Body of pancreas (tissue), 4 donors: ENCODE measurements around the gene LDLRAD4. TPM values are rescaled to one million over a fixed set of nuclear protein-coding genes. Genes with fewer than 3 reads are reported as not detected.

ENCODE experiments used
- ATAC-seq: fragments of 150-250 bp; one replicate; pipeline ENCODE4 v1.9.1; 2016
- DNase-seq, 4 donors: peaks; one replicate each; pipeline ENCODE4 v3.0.0-alpha.2; 2019
- H3K27ac ChIP-seq, 4 donors: fragments of 200-600 bp; sonication (generic); 1 replicate in 3 of 4; 2 replicates in 1 of 4; pipeline versions ENCODE4 v1.5.1 to v1.6.1; 2016 to 2019; ENCODE audit warnings: mild to moderate bottlenecking in 1 of 4, mixed read lengths in 1 of 4, moderate library complexity in 1 of 4
- H3K27me3 ChIP-seq, 2 donors: fragments of 200-600 bp; sonication (generic); one replicate each; pipeline ENCODE4 v1.6.0; 2016; ENCODE audit warnings: mild to moderate bottlenecking in 1 of 2
- H3K36me3 ChIP-seq, 2 donors: fragments of 200-600 bp; sonication (generic); replicated peaks in 1 of 2; 2 replicates each; pipeline ENCODE4 v1.5.1; 2016; ENCODE audit warnings: low read depth in 2 of 2; ENCODE audit not compliant: insufficient read depth in 1 of 2
- H3K4me1 ChIP-seq: fragments of 200-600 bp; sonication (generic); one replicate; pipeline ENCODE4 v1.6.0; 2016
- H3K4me3 ChIP-seq, 2 donors: fragments of 200-600 bp; sonication (generic); 1 replicate in 1 of 2; 2 replicates in 1 of 2; pipeline ENCODE4 v1.5.1; 2016 to 2019
- H3K9me3 ChIP-seq, 3 donors: fragments of 200-600 bp; sonication (generic); 1 replicate in 2 of 3; 2 replicates in 1 of 3; pipeline ENCODE4 v1.5.1; 2016
- POLR2A ChIP-seq, 3 donors: fragments of 450-650 bp; IDR thresholded peaks; one replicate each; pipeline ENCODE4 v1.6.1; 2016; ENCODE audit warnings: antibody characterized with exemption in 3 of 3, mild to moderate bottlenecking in 2 of 3
- WGBS, 2 donors: methylation state at CpG; one replicate each; pipeline ENCODE4 v1.1.5; 2017; 5-methylcytosine and 5-hydroxymethylcytosine counted together
- intact Hi-C: fragments of 100-400 bp; cut with DNase I; formaldehyde crosslinking; loops from one replicate; pipeline ENCODE4 v1.15.1; 2023
- total RNA-seq, 2 donors: library from RNA; depleted of rRNA; stranded (reverse); fragments of >200 nt; gene quantifications; one replicate each; pipeline ENCODE4 v1.1.0, GENCODE V29; 2016
- TF ChIP-seq, protein P1 (sequence below), 7 experiments: fragments of 450-650 bp in 4 of 7; fragments of 200-600 bp in 3 of 7; sonication (generic) in 3 of 7; IDR thresholded peaks; one replicate each; pipeline ENCODE4 v1.5.1; 2016 to 2019; ENCODE audit warnings: antibody characterized with exemption in 7 of 7

LDLRAD4 gene
- total RNA-seq, 2 donors from 2014 or later = 8.6 to 35.9 TPM

DNA sequence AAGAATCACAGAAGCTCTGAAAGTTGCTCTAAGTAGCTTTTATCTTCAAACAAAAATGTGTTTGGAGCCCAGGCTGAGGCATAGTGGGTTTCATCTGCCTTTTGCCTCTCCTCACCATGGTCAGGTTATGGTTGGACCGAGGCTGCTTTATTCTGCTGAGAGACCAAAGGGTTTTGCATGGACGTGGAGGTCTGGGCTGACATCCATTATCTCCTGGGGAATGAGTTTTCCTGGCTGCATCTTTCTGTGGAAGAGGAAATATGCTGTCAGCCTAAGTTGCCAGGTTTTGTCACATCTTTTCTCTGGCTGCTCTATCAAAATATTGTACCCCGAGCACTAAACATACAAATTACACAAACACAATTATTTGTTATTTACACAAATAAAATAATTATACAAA, 223.2 kb downstream of the LDLRAD4 start:
- Histone ChIP-seq H3K27ac (no peak overlapping the region), H3K4me1 (peaks cover 10% of the 10 kb centered on the region), H3K4me3 (no peak overlapping the region), H3K9me3 (no peaks in the 10 kb centered on the region), H3K36me3 (no peaks in the 10 kb centered on the region), H3K27me3 (no peaks in the 10 kb centered on the region)
- 83 to 95% methylated on average over 3 of the region's 3 CpGs for WGBS, 2 donors
- intact Hi-C loops = no loop called here
- no peak for ATAC-seq
- TF ChIP-seq POLR2A (IDR thresholded peaks at IDR 0.05) = no peak
- TF ChIP-seq, protein P1, sequence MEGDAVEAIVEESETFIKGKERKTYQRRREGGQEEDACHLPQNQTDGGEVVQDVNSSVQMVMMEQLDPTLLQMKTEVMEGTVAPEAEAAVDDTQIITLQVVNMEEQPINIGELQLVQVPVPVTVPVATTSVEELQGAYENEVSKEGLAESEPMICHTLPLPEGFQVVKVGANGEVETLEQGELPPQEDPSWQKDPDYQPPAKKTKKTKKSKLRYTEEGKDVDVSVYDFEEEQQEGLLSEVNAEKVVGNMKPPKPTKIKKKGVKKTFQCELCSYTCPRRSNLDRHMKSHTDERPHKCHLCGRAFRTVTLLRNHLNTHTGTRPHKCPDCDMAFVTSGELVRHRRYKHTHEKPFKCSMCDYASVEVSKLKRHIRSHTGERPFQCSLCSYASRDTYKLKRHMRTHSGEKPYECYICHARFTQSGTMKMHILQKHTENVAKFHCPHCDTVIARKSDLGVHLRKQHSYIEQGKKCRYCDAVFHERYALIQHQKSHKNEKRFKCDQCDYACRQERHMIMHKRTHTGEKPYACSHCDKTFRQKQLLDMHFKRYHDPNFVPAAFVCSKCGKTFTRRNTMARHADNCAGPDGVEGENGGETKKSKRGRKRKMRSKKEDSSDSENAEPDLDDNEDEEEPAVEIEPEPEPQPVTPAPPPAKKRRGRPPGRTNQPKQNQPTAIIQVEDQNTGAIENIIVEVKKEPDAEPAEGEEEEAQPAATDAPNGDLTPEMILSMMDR (IDR thresholded peaks at IDR 0.05) = no peak
- no peak for DNase-seq

DNA sequence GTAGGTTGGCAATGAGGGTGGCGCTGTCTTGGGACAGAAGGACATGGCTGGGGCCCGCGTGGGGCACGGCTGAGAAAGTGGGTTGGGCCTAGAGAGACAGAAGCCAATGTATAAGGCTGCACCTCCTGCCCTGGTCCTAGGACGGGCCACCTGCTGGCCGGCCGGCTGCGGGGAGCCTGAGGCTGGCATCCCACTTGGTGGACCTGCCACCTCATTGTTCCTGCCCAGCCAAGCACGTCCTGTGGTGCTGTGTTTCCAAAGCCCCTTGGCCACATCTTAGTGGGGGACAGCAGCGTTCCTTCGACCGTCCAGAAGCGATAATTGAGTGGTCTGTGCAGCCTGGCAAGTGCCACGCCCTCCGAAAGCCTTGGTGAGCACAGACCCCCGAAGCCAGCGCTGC, 223.9 kb downstream of the LDLRAD4 start:
- no peaks in the 10 kb centered on the region for H3K36me3 ChIP-seq
- H3K27me3 ChIP-seq = no peaks in the 10 kb centered on the region
- intact Hi-C loops = no loop called here
- DNase-seq (no peak), ATAC-seq (no peak)
- H3K27ac ChIP-seq = no peak overlapping the region
- no peaks in the 10 kb centered on the region for H3K9me3 ChIP-seq
- H3K4me3 ChIP-seq = no peak overlapping the region
- no peak for TF ChIP-seq POLR2A (IDR thresholded peaks at IDR 0.05)
- TF ChIP-seq, protein P1 (IDR thresholded peaks at IDR 0.05) = no peak
- peaks cover 10% of the 10 kb centered on the region for H3K4me1 ChIP-seq
- 89 to 94% methylated on average over 7 to 14 of the region's 17 CpGs for whole genome bisulfite sequencing, 2 donors

DNA sequence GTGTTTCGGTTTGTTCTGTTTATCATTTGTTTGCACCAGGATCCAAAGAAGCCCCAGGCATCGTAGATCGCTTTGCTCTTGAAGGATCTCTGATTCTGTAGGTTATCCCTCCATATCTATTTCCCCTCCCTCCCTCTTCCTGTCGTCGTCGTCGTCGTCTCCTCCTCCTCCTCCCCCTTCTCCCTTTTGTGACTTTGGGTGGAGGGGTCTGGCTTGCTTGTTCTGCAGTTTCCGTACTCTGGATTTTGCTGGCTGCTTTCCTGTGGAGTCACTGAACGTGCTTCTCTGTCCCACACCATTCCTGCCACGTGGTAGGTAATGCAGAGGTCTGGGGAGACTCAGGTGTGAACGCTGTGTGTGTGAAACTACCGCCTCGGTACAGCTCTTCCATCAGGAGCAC, 225.0 kb downstream of the LDLRAD4 start:
- intact Hi-C loops = no loop called here
- Histone ChIP-seq H3K4me3 (no peak overlapping the region), H3K36me3 (no peaks in the 10 kb centered on the region), H3K4me1 (peaks cover 10% of the 10 kb centered on the region), H3K27ac (no peak overlapping the region), H3K9me3 (no peaks in the 10 kb centered on the region), H3K27me3 (no peaks in the 10 kb centered on the region)
- no peak for ATAC-seq
- no peak for TF ChIP-seq POLR2A (IDR thresholded peaks at IDR 0.05)
- TF ChIP-seq, protein P1 (IDR thresholded peaks at IDR 0.05) = no peak
- 64 to 72% methylated on average over 14 of the region's 14 CpGs for WGBS, 2 donors
- no peak for DNase-seq

DNA sequence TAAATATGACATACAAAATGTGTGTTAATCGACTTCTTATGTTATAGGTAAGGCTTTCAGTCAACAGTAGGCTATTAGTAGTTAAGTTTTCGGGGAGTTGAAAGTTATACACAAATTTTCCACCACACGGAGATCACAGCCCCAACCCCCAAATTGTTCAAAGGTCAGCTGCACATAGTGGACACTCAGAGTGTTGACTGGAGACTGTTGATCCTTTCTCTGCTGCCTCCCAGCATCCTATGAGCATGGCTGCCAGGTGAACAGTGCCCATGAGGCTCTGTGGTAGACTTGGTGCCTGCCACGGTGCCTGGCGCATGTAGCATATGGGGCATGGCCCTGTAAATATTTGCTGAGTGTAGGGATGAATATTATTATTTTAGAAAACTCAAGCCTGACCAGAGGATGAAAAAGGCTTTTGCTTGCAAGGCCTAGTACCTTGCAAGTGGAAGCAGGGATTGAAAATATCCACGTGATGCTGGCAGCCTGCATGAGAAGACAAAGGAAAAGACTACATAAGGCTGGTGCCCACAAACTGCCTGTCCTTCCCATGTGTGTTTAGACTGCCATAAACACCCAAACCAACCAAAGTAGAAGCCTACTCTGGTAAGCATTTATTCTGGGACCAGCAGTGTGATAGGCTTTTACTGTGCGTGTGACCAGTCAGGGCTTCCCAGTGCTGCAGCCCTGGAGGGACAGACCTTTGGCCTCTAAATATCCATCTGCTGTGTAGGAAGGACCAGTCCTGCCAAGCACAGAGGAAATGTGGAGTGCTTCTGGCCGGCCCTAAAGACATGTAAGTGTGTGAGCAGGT, 226.1 kb downstream of the LDLRAD4 start:
- no peak overlapping the region for H3K27ac ChIP-seq
- H3K4me1 ChIP-seq = peaks cover 10% of the 10 kb centered on the region
- no peaks in the 10 kb centered on the region for H3K27me3 ChIP-seq
- no peaks in the 10 kb centered on the region for H3K9me3 ChIP-seq
- TF ChIP-seq, protein P1 (IDR thresholded peaks at IDR 0.05) = no peak
- TF ChIP-seq POLR2A (IDR thresholded peaks at IDR 0.05) = no peak
- 80 to 83% methylated on average over 8 of the region's 8 CpGs for WGBS, 2 donors
- no peaks in the 10 kb centered on the region for H3K36me3 ChIP-seq
- DNase-seq (no peak), ATAC-seq (no peak)
- H3K4me3 ChIP-seq = no peak overlapping the region
- intact Hi-C loops = no loop called here
